Subcutaneous preadipocyte (primary cell): ENCODE data around the gene TRIM73. TPM values are rescaled to one million over a fixed set of nuclear protein-coding genes. Genes with fewer than 3 reads are reported as not detected.

Experiments
- small RNA-seq: library from RNA; depleted of rRNA; stranded (forward); fragments of <200 nt; gene quantifications from one replicate; pipeline ENCODE3, GENCODE V24; 2012
- total RNA-seq: library from RNA; depleted of rRNA; stranded (reverse); fragments of >200 nt; gene quantifications from 2 replicates; pipeline ENCODE4 v1.2.3, GENCODE V29; 2012

TRIM73 gene
- total RNA-seq, result 0.20 and 1.5 TPM in 2 replicates

DNA sequence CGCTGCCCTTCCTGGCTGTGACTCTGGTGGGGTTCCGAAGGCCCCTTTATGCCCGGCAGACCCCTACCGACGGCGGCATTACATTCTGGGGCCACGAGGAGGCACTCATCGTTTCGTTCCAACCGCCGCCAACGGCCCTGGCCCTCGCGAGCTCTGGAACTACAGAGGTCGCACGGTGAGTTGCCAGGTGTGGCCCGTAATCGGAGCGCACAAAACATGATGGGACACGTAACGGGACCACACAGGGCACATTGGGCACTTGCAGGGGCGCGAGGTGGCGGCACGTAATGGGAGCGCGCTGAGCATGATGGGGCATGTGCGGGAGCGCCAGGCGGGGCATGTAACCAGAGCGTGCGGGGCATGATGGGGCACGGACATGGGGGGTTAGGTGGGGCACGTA is at the start of gene TRIM73:
Gene TRIM73 (plus strand): TSS at position 301 of the 400 bp plus-strand sequence. CDS start 3,305 bp downstream, outside the sequence.

Small RNAs within 50 kb of the gene (small RNA-seq; reads per million reads assigned to genes)
- gene RF00019, result not detected

Other genes with a start within 250 kb of the TRIM73 start
- gene POM121C, start 90.7 kb downstream of the TRIM73 start, total RNA-seq, result 8.8 and 12.5 TPM in 2 replicates
- gene SPDYE5, start 96.7 kb downstream of the TRIM73 start, total RNA-seq, result not detected in 2 replicates